GM18868 (cell line): Measurements from ENCODE around the gene IFIT1.
A peak's percentile ranks its signal among the peaks of the same experiment; 100 is the strongest.
"Not testable (repeated sequence)": the region's sequence is repeated elsewhere in the genome, so short reads cannot be mapped to it uniquely, and the experiment has no call there.

Experiments used
- ATAC-seq: cut with Tn5 transposase; IDR thresholded peaks from one replicate; pipeline ENCODE4 v1.9.1; 2021; ENCODE audit warnings: mild to moderate bottlenecking, moderate library complexity; ENCODE audit not compliant: unreplicated experiment

IFIT1 gene

GRCh38 chr10:89395141-89395540 is 2.7 kb downstream of the IFIT1 start:
- ATAC-seq: no peak

DNA sequence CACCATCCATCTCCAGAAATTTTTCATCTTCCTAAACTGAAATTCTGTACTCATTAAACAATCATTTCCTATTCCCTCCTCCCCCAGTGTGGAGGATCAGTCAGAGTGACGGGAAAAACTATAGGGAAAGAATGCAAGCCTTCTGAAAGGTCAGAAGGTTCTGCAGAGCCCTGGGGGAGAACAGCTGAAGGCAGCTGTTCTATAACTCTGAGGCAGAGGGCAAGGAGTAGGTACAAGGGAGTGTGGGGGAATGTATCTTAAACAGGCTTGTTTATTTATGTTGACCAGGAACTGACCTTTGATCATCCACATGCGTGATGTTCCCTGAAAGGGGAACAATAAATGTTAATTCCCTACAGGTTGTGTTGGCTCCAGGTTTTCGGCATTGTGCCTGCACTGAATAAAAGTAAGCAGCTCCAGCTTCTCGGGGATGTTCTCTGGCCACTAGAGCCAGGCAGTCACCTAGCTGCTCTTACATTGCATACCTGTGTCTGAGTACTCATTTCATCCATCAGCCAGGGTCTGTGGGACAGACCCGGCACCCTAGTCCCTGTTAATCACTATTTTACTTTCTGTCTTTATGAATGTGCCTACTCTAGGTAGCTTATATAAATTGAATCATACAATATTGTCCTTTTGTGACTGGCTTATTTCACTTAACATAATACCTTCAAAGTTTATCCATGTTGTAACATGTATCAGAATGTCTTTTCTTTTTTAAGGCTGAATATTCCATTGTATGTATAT is 5.8 kb downstream of the IFIT1 start:
- no peak for ATAC-seq

DNA sequence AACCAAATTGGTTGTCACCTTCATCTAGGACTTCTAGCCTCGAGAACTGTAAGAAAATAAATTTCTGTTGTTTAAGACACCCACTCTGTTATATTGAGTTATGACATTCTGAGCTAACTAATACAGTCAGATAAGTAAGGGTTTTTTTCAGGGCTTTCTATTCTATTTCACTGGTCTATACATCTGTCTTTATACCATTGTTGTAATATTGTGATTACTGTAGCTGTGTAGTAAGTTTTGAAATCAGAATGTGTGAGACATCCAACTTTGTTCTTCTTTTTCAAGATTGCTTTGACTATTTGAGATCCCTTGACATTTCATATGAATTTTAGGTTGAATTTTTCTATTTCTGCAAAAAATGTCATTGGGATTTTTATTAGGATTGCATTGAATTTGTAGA is 7.5 kb downstream of the IFIT1 start:
- no peak for ATAC-seq

DNA sequence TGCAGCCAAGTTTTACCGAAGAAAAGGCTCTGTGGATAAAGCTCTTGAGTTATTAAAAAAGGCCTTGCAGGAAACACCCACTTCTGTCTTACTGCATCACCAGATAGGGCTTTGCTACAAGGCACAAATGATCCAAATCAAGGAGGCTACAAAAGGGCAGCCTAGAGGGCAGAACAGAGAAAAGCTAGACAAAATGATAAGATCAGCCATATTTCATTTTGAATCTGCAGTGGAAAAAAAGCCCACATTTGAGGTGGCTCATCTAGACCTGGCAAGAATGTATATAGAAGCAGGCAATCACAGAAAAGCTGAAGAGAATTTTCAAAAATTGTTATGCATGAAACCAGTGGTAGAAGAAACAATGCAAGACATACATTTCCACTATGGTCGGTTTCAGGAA is 10.6 kb downstream of the IFIT1 start:
- no peak for ATAC-seq

DNA sequence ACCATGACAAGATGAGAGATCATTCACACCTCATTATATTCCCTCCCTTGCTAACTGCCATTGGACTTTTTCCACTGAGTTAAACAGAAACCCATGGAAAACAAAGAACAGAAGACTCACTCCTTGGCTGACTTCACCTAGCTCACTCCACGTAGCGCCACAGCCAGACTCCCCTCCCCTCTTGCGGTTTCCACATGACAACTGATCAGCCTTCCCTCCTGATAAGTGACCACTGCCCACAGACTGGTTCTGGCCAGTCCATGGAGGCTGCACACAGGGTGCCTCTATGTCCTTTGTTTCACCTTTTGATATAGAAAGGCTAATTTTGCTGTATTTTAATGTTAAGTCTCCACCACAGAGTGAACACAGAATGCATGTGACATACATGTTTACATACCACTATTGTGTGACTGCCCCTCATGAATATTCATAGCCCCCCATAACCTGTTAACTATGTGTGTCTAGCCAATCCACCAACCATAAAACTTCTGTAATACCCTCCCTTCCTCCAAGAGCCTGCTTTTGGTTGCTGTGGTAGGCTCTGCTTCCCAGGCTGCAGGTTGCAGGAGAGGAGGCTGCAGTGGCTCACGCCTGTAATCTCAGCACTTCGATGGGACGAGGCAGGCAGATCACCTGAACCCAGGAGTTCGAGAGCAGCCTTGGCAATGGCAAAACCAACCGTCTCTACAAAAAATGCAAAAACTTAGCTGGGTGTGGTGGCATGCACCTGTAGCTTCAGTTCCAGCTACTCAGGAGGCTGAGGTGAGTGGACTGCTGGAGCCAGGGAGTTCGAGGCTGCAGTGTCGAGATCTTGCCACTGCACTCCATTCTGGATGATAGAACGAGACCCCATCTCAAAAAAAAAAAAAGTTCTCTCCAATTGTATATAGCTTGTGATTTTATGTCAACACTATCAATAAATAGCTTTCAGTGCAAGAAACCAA is 12.0 kb downstream of the IFIT1 start:
- no peak for ATAC-seq

- ATAC-seq: not testable (repeated sequence)
Observed at GRCh38 chr10:89406178-89406577, 13.8 kb downstream of the IFIT1 start.

DNA sequence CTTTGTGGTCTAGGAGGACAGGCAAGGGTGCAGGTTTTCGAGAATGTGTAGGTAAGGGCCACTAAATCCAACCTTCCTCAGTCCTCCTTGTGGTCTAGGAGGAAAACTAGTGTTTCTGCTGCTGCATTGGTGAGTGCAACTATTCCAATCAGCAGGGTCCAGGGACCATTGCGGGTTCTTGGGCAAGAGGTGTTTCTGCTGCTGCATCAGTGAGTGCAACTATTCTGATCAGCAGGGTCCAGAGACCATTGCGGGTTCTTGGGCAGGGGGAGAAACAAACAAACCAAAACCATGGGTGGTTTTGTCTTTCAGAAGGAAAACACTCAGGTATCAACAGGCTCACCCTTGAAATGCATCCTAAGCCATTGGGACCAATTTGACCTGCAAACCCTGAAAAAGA is 15.4 kb downstream of the IFIT1 start:
- ATAC-seq: not testable (repeated sequence)

DNA sequence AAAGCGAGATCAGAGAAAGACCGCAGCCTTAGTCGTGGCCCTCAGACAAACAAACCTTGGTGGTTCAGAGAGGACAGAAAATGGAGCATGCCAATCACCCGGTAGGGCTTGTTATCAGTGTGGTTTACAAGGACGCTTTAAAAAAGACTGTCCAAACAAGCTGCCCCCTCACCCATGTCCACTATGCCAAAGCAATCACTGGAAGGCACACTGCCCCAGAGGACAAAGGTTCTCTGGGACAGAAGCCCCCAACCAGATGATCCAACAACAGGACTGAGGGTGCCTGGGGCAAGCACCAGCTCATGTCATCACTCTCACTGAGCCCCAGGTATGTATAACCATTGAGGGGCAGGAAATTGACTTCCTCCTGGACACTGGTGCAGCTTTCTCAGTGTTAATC is 16.9 kb downstream of the IFIT1 start:
- not testable (repeated sequence) for ATAC-seq

- ATAC-seq: not testable (repeated sequence)
Observed at GRCh38 chr10:89410551-89410950, 18.1 kb downstream of the IFIT1 start.

DNA sequence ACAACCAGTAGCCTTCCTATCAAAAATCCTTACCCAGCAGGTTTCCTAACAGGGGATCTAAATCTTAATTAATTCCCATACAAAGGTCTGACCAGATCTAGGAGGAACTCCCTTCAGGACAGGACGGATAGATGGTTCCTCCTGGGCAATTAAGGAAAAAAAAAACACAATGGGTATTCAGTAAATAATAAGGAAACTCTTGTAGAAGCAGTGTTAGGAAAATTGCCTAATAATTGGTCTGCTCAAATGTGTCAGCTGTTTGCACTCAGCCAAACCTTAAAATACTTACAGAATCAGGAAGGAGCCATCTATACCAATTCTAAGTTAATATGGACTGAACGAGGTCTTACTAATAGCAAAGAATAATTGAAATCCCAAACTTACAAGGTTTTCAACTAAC is 18.7 kb downstream of the IFIT1 start:
- not testable (repeated sequence) for ATAC-seq

DNA sequence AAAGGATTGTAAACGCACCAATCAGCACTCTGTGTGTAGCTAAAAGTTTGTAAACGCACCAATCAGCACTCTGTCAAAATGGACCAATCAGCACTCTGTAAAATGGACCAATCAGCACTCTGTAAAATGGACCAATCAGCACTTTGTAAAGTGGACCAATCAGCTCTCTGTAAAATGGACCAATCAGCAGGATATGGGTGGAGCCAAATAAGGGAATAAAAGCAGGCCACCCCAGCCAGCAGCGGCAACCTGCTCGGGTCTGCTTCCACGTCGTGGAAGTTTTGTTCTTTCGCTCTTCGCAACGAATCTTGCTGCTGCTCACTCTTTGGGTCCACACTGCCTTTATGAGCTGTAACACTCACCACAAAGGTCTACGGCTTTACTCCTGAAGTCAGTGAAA is 19.9 kb downstream of the IFIT1 start:
- ATAC-seq: not testable (repeated sequence)

- no peak for ATAC-seq
Observed at GRCh38 chr10:89413398-89413912, 21.0 kb downstream of the IFIT1 start.

DNA sequence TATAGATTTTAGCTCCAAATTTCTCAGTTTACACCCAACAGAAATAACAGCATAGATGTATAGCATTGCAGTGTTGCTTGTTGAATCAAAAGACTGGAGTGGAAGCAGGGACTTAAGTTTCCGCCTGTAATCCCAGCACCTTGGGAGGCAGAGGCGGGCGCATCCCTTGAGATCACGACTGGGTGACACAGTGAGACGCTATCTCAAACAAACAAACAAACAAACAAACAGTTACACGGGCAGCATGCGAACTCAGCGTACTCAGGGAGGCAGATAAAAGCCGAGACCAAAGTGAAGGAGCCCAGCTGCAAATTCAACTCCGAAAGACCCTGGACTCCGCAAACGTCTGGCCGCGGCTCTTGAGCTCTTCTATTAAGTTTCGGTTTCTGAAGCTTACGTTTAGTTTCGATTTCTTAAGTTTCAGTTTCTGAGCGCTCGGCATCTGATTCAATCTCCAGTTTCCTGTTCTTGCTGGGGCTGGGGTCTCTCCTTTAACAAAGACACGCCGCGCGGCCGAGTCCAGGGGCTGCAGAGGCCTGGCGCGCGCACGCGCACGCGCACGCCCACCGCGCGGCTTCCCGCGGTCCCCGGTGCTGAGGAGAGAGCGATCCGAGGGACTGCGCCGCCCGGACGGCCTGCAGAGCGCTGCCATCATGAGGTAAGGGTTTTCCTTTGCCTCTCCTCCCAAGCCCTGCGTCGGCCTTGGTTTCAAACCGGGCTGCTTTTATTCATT is 21.9 kb downstream of the IFIT1 start, which contains the start of gene IFIT5:
Gene IFIT5 (plus strand): TSS at position 423 of the 733 bp plus-strand sequence. CDS start 231 bp downstream, at position 654.
- peak; percentile 78 for ATAC-seq

GRCh38 chr10:89414879-89415821 is 22.7 kb downstream of the IFIT1 start:
- peak; percentile 35 for ATAC-seq

GRCh38 chr10:89416465-89416864 is 24.0 kb downstream of the IFIT1 start:
- no peak for ATAC-seq

GRCh38 chr10:89419548-89419947 is 27.1 kb downstream of the IFIT1 start:
- no peak for ATAC-seq

DNA sequence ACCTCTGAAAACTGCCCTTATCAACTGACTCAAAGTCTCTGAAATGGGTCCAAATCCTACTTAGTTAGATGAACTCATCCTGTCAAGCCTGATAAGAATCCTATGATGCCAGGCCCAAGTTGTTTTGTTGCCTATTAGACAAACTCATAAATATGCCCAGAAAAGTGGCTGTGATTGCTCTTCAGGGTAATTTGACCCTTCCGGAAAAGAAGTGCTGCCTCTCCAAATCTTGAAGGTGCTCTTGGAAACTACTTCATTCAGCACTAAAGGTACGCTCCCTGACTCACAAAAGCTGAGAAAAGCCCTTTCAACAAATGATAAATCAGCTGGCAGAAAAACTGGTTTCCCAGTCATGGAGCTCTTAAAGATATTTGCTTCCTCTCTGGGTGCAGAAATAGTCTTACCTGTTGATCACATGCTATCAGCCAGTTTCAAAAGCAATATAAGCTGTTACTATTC is 28.6 kb downstream of the IFIT1 start:
- no peak for ATAC-seq

DNA sequence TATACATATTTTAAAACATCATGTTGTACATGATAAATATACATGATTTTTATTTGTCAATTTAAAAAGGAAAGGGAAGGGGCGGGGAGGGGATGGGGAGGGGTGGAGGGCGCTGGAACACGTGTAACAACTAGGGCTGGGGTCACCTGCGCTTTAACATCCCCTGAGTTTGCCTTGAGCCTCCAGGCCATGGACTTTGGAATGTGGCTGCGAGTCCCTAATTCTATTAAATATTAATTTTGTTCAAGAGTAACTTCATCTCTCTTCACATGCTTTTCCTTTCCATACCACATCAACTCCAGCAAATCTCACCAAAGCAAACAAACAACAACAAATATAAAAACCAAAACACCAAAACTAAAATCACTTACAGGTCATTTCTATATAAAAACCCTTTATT is 32.6 kb downstream of the IFIT1 start:
- no peak for ATAC-seq

DNA sequence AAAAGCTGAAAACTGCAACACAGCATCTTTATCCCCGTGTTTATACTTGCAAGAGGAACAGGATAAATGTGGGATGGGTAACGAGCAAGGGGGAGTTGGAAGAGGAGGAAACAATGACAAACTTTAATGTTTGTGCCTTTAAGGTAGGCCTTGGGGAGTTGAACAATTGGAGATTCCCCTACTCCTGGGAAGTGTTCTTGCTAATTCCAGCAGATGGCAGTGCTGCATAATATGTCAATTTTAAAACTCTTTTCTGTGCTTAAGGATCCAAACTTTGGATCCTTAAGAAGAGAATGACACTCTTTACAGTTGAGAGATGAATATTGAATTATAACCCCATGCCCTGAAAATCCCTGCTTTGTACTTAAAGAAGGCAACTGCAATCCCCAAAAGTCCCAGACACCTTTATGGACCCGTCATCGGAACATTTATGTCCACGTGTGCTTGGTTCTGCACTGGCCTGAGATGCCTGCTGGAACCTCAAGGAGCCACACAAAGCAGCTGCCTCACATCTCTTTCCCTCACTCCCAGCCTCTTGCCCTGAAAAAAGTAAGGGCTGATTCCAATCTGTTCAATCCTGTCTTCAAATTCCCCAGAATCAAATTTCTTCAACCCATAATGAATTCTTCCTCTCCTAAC is 33.9 kb downstream of the IFIT1 start:
- ATAC-seq: peak; percentile 70
